Tibial nerve (tissue), 4 donors: ENCODE results near the gene TTLL1. TPM values are rescaled to one million over a fixed set of nuclear protein-coding genes. Genes with fewer than 3 reads are reported as not detected.

Experiments
- DNase-seq, 2 donors: peaks; one replicate each; pipeline ENCODE4 v3.0.0-alpha.2; 2019; ENCODE audit warnings: low spot score in 2 of 2
- H3K27ac ChIP-seq, 4 donors: fragments of 200-600 bp; sonication (generic) in 3 of 4; one replicate each; pipeline ENCODE4 v1.5.1; 2017 to 2019; ENCODE audit warnings: mild to moderate bottlenecking in 1 of 4
- H3K27me3 ChIP-seq, 2 donors: fragments of 200-600 bp; sonication (generic) in 1 of 2; one replicate each; pipeline versions ENCODE4 v1.5.1 to v1.6.0; 2017 to 2019
- H3K36me3 ChIP-seq, 3 donors: fragments of 200-600 bp; sonication (generic); one replicate each; pipeline ENCODE4 v1.5.1; 2018 to 2019
- H3K4me1 ChIP-seq, 4 donors: fragments of 200-600 bp; sonication (generic) in 3 of 4; one replicate each; pipeline ENCODE4 v1.5.1; 2017 to 2019
- H3K4me3 ChIP-seq, 4 donors: fragments of 200-600 bp; sonication (generic) in 3 of 4; one replicate each; pipeline ENCODE4 v1.5.1; 2017 to 2019; ENCODE audit warnings: mild to moderate bottlenecking in 1 of 4, moderate library complexity in 1 of 4
- H3K9me3 ChIP-seq, 4 donors: fragments of 200-600 bp; sonication (generic) in 3 of 4; one replicate each; pipeline ENCODE4 v1.5.1; 2017 to 2019
- EP300 ChIP-seq, 2 donors: sonication (generic); formaldehyde crosslinking; IDR thresholded peaks; one replicate each; pipeline ENCODE4 v1.6.1; 2017; ENCODE audit warnings: antibody characterized with exemption in 2 of 2, mild to moderate bottlenecking in 1 of 2
- POLR2A ChIP-seq, 2 donors: fragments of 450-650 bp; IDR thresholded peaks; one replicate each; pipeline ENCODE4 v1.6.1; 2017; ENCODE audit warnings: antibody characterized with exemption in 2 of 2, mild to moderate bottlenecking in 2 of 2, moderate library complexity in 2 of 2
- WGBS, 2 donors: methylation state at CpG; one replicate each; pipeline ENCODE4 v1.1.5; 2018; 5-methylcytosine and 5-hydroxymethylcytosine counted together
- total RNA-seq, 4 donors: library from RNA; depleted of rRNA; stranded (reverse); fragments of >200 nt; gene quantifications; one replicate each; pipeline ENCODE4 v1.1.0, GENCODE V29; 2016
- TF ChIP-seq, protein P1 (sequence below), 5 experiments: fragments of 200-600 bp in 3 of 5; fragments of 450-650 bp in 2 of 5; sonication (generic) in 3 of 5; IDR thresholded peaks; one replicate each; pipeline ENCODE4 v1.5.1; 2016 to 2019; ENCODE audit warnings: antibody characterized with exemption in 5 of 5, mild to moderate bottlenecking in 3 of 5, moderate library complexity in 2 of 5

TTLL1 gene
- total RNA-seq, 4 donors from 2014 or later = 1.6 to 9.8 (median 7.3) TPM

GRCh38 chr22:43004362-43005035 is 84.7 kb downstream of the TTLL1 start:
- Histone ChIP-seq H3K27ac (no peak overlapping the region), H3K4me3 (no peak overlapping the region), H3K4me1 (peaks cover 0 to 74% (median 15%) of the 10 kb centered on the region in 4 donors), H3K9me3 (no peaks in the 10 kb centered on the region), H3K36me3 (no peaks in the 10 kb centered on the region), H3K27me3 (no peaks in the 10 kb centered on the region)
- 67 to 77% methylated on average over 13 of the region's 13 CpGs for WGBS, 2 donors
- TF ChIP-seq EP300 (IDR thresholded peaks at IDR 0.05) = no peak
- no peak for TF ChIP-seq POLR2A (IDR thresholded peaks at IDR 0.05)
- TF ChIP-seq, protein P1, sequence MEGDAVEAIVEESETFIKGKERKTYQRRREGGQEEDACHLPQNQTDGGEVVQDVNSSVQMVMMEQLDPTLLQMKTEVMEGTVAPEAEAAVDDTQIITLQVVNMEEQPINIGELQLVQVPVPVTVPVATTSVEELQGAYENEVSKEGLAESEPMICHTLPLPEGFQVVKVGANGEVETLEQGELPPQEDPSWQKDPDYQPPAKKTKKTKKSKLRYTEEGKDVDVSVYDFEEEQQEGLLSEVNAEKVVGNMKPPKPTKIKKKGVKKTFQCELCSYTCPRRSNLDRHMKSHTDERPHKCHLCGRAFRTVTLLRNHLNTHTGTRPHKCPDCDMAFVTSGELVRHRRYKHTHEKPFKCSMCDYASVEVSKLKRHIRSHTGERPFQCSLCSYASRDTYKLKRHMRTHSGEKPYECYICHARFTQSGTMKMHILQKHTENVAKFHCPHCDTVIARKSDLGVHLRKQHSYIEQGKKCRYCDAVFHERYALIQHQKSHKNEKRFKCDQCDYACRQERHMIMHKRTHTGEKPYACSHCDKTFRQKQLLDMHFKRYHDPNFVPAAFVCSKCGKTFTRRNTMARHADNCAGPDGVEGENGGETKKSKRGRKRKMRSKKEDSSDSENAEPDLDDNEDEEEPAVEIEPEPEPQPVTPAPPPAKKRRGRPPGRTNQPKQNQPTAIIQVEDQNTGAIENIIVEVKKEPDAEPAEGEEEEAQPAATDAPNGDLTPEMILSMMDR (IDR thresholded peaks at IDR 0.05) = no peak
- DNase-seq = no peak

DNA sequence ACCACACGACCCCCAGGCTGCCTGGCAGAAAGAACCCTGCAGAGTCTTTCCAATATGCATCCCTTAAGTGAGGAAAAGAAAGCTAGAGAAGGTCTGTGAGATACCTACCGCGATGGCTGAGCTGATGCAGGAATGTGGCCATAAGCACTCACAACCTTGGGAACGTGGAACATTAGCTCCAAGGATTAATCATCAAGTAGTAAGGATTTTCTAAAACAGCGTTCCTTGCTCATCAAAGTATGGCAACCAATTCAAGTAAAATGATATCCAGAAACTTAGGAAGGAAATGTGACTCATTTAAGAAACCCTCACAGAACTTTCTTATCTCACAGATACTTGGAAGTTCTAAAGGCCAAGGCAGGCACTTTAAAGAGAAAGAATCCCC is 87.0 kb downstream of the TTLL1 start:
- Histone ChIP-seq H3K27me3 (no peaks in the 10 kb centered on the region), H3K27ac (peak overlapping the region in 1 of 4 donors; percentile 25), H3K9me3 (peaks cover 0 to 8% (median 0%) of the 10 kb centered on the region in 4 donors), H3K4me1 (peaks cover 0 to 68% (median 17%) of the 10 kb centered on the region in 4 donors), H3K4me3 (no peak overlapping the region), H3K36me3 (peaks cover 0 to 4% (median 0%) of the 10 kb centered on the region in 3 donors)
- WGBS, 2 donors = 48 to 60% methylated on average over 5 of the region's 5 CpGs
- no peak for DNase-seq
- TF ChIP-seq, protein P1 (IDR thresholded peaks at IDR 0.05) = no peak
- no peak for TF ChIP-seq EP300 (IDR thresholded peaks at IDR 0.05)
- no peak for TF ChIP-seq POLR2A (IDR thresholded peaks at IDR 0.05)

- TF ChIP-seq POLR2A (IDR thresholded peaks at IDR 0.05) (no peak), EP300 (IDR thresholded peaks at IDR 0.05) (no peak)
- TF ChIP-seq, protein P1 (IDR thresholded peaks at IDR 0.05) = no peak
- H3K27ac ChIP-seq = peak overlapping the region in 1 of 4 donors; percentile 5
- no peak for DNase-seq
- H3K9me3 ChIP-seq = peaks cover 0 to 8% (median 0%) of the 10 kb centered on the region in 4 donors
- WGBS, 2 donors = 37 to 42% methylated on average over 3 of the region's 3 CpGs
- no peaks in the 10 kb centered on the region for H3K27me3 ChIP-seq
- peaks cover 0 to 74% (median 22%) of the 10 kb centered on the region in 4 donors for H3K4me1 ChIP-seq
- no peak overlapping the region for H3K4me3 ChIP-seq
- peaks cover 0 to 4% (median 0%) of the 10 kb centered on the region in 3 donors for H3K36me3 ChIP-seq
Observed at GRCh38 chr22:43001271-43002201, 87.7 kb downstream of the TTLL1 start.

DNA sequence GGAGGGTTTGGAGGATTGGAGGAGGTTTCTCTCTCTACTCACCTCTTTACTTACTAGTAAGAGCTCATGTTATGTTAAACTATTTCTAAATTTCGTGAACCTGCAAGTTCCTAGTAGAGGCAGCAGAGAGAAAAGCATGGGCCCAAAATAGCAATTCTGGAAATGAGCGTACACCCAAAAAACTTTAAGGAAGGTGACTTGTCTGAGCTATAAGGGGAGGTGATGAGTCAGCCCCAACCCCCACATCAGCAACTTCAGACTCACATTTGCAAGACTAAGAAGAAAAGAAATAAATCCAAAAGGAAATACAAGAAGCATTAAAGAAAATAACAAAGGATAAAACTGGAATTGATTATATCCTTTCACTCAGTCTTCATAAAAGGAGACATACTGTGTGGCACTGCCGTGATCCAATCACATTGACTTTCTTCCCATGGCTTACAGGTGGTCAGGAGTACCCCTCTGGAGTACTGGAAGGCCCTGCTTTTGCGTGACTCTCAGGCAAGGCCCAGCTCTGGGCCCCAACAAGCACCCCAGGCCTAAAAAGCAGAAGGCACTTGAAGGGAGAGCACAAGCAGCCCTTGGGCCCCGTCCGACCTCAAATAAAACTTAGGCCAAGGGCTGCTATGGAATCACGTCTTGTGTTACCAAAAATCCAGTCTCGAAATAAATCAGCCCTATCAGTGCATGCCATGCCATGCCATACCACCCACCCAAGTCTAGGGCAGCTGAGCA is 88.6 kb downstream of the TTLL1 start:
- 65 to 73% methylated on average over 8 of the region's 8 CpGs for WGBS, 2 donors
- H3K4me1 ChIP-seq = peaks cover 0 to 82% (median 29%) of the 10 kb centered on the region in 4 donors
- peaks cover 0 to 8% (median 0%) of the 10 kb centered on the region in 4 donors for H3K9me3 ChIP-seq
- H3K36me3 ChIP-seq = peaks cover 0 to 4% (median 0%) of the 10 kb centered on the region in 3 donors
- no peak overlapping the region for H3K27ac ChIP-seq
- no peak overlapping the region for H3K4me3 ChIP-seq
- no peak for DNase-seq
- TF ChIP-seq, protein P1 (IDR thresholded peaks at IDR 0.05) = no peak
- no peak for TF ChIP-seq POLR2A (IDR thresholded peaks at IDR 0.05)
- TF ChIP-seq EP300 (IDR thresholded peaks at IDR 0.05) = no peak
- H3K27me3 ChIP-seq = no peaks in the 10 kb centered on the region
